HepG2 (cell line): Measurements from ENCODE around the gene CGB3. TPM values are rescaled to one million over a fixed set of nuclear protein-coding genes. Genes with fewer than 3 reads are reported as not detected.
"Not testable (repeated sequence)": the region's sequence is repeated elsewhere in the genome, so short reads cannot be mapped to it uniquely, and the experiment has no call there.

ENCODE experiments used
- ATAC-seq: fragments of 200-7000 bp; cut with Tn5 transposase; 3 replicates; pipeline ENCODE4 v1.9.1; 2020; ENCODE audit warnings: mild to moderate bottlenecking, moderate library complexity
- BruUV-seq: library from RNA; stranded (reverse); fragments of 400-500 nt; replicated peaks from 2 replicates; lab custom pipeline; 2021; lab: Mats Ljungman, UMichigan
- CTCF ChIA-PET: fragments of 300-600 bp; formaldehyde crosslinking; extraction: SDS; loops from one replicate; lab custom pipeline; 2021; ENCODE audit warnings: low total read pairs, inconsistent platforms, low intra/inter-chr PET ratio; lab: Yijun Ruan, JAX
- POLR2A ChIA-PET: fragments of 350-600 bp; sonication (Branson Sonifier 250); formaldehyde crosslinking; loops from one replicate; lab custom pipeline; 2020; ENCODE audit warnings: antibody characterized with exemption, inconsistent platforms; lab: Yijun Ruan, JAX
- DNase-seq: peaks from one replicate; pipeline ENCODE4 v3.0.0-alpha.2; 2015; ENCODE audit warnings: low spot score
- FAIRE-seq: peaks from 3 replicates; lab custom pipeline; 2011; peaks lifted over from hg19 to GRCh38; lab: Jason Lieb, UNC
- H2AFZ ChIP-seq: one replicate; pipeline ENCODE4 v1.6.1; 2011; ENCODE audit warnings: low read length, inconsistent platforms
- H3K27ac ChIP-seq: fragments of 300-600 bp; 3 replicates; pipeline ENCODE4 v1.8.0; 2011; ENCODE audit warnings: mixed run types, mild to moderate bottlenecking, mixed read lengths, low read length, inconsistent platforms; ENCODE audit not compliant: insufficient read depth; ENCODE audit errors: extremely low read length
- H3K27me3 ChIP-seq, 2 experiments: fragments of 200-600 bp in 1 of 2; 2 replicates in 1 of 2; 3 replicates in 1 of 2; pipeline versions ENCODE4 v1.6.0 to v1.8.0; 2011; ENCODE audit warnings: low read length in 2 of 2, mild to moderate bottlenecking in 2 of 2, moderate library complexity in 2 of 2, inconsistent platforms in 1 of 2; ENCODE audit not compliant: insufficient read depth in 2 of 2, control insufficient read depth in 1 of 2
- H3K36me3 ChIP-seq, 2 experiments: fragments of 200-600 bp in 1 of 2; replicated peaks in 1 of 2; 2 replicates in 1 of 2; 3 replicates in 1 of 2; pipeline versions ENCODE4 v1.5.1 to v1.8.0; 2011; ENCODE audit warnings: low read length in 2 of 2, inconsistent platforms in 1 of 2; ENCODE audit not compliant: insufficient read depth in 2 of 2, control insufficient read depth in 1 of 2
- H3K4me1 ChIP-seq: 2 replicates; pipeline ENCODE4 v1.5.1; 2012; ENCODE audit warnings: low read length, inconsistent platforms; ENCODE audit not compliant: insufficient read depth
- H3K4me2 ChIP-seq: 2 replicates; pipeline ENCODE4 v1.6.0; 2011; ENCODE audit warnings: low read depth, low read length, inconsistent platforms
- H3K4me3 ChIP-seq, 3 experiments: fragments of 200-600 bp in 1 of 3; sonication (generic), shearing (Covaris generic) in 1 of 3; replicated peaks in 1 of 3; 2 replicates each; pipeline ENCODE4 v1.5.1; 2011 to 2016; ENCODE audit warnings: low read length in 3 of 3, inconsistent platforms in 2 of 3, low read depth in 2 of 3, mild to moderate bottlenecking in 2 of 3, control low read depth in 1 of 3, mixed read lengths in 1 of 3; ENCODE audit not compliant: insufficient read depth in 1 of 3
- H3K79me2 ChIP-seq: one replicate; pipeline ENCODE4 v1.6.1; 2011; ENCODE audit warnings: low read length, inconsistent platforms; ENCODE audit not compliant: insufficient read depth
- H3K9ac ChIP-seq: 2 replicates; pipeline ENCODE4 v1.6.0; 2011; ENCODE audit warnings: mild to moderate bottlenecking, low read depth, low read length, inconsistent platforms; ENCODE audit not compliant: insufficient read depth
- H3K9me3 ChIP-seq: 2 replicates; pipeline ENCODE4 v1.5.1; 2012; ENCODE audit warnings: mild to moderate bottlenecking, low read length
- H4K20me1 ChIP-seq: 2 replicates; pipeline ENCODE4 v1.6.0; 2011; ENCODE audit warnings: inconsistent platforms, mild to moderate bottlenecking, low read length, moderate library complexity; ENCODE audit not compliant: insufficient read depth
- GFI1 ChIP-seq: sonication (generic); formaldehyde crosslinking; IDR thresholded peaks from 2 replicates; pipeline ENCODE4 v1.5.0; 2020; ENCODE audit warnings: missing genetic modification reagents, mild to moderate bottlenecking, borderline replicate concordance
- ZNF646 ChIP-seq: sonication (generic); formaldehyde crosslinking; IDR thresholded peaks from 2 replicates; pipeline ENCODE4 v1.9.0; 2021; ENCODE audit warnings: mild to moderate bottlenecking, missing genetic modification reagents
- WGBS: methylation state at CpG from one replicate; pipeline ENCODE4 v1.1.6; 2017; ENCODE audit warnings: low lambda C conversion rate; 5-methylcytosine and 5-hydroxymethylcytosine counted together
- in situ Hi-C: cut with HindIII; loops from 2 replicates; pipeline ENCODE4 v1.10.0; 2017; ENCODE audit warnings: low pct_unique_long_range_greater_than_20kb; ENCODE audit not compliant: extremely low pct_ligation_motif_present
- intact Hi-C: fragments of 100-400 bp; cut with micrococcal nuclease; formaldehyde crosslinking; loops from one replicate; pipeline ENCODE4 v1.10.0; 2022; ENCODE audit not compliant: unreplicated experiment
- polyA plus RNA-seq, 8 experiments: library from polyadenylated mRNA; depleted of rRNA in 3 of 8; stranded (reverse) in 7 of 8; unstranded in 1 of 8; fragments of >200 nt; fragmentation: Illumina TruSeq in 4 of 8; extraction: Trizol in 4 of 8; gene quantifications; 2 replicates each; pipeline versions ENCODE4 v1.2.1 to v1.2.3, GENCODE V29; 2011 to 2016; ENCODE audit warnings: low read depth in 4 of 8, missing spikeins in 1 of 8, mixed read lengths in 1 of 8; ENCODE audit not compliant: insufficient read depth in 1 of 8
- total RNA-seq, 5 experiments: library from RNA; depleted of rRNA; stranded (reverse); fragments of >200 nt; fragmentation: Illumina TruSeq; extraction: Trizol; gene quantifications; 2 replicates each; pipeline ENCODE4 v1.2.3, GENCODE V29; 2016; ENCODE audit warnings: low read depth in 1 of 5

The CGB3 gene
- total and polyA plus RNA-seq, 2 of the 13 experiments (the other 11 are each of a cell fraction or from before 2014, with no cell fraction given): not detected

- CTCF ChIA-PET: no interaction called here
- DNase-seq: peak; percentile 17
- peak within 1 kb of the TSS; percentile 72 for H2AFZ ChIP-seq
- intact Hi-C loops: no loop called here
- H3K9ac ChIP-seq: no peak within 1 kb of the TSS
- no peaks in the 10 kb centered on the region for H3K9me3 ChIP-seq
- no TSS peak for BruUV-seq
- H3K27me3 ChIP-seq: peaks cover 11 to 48% of the 10 kb centered on the region in 2 experiments; a peak in 4 of 5 replicates
- peaks cover 17% of the 10 kb centered on the region for H3K4me1 ChIP-seq
- H3K4me2 ChIP-seq: peak within 1 kb of the TSS; percentile 93
- H3K36me3 ChIP-seq: no peaks in the 10 kb centered on the region
- no peak for FAIRE-seq
- ATAC-seq: peak; percentile 30; the same call in 2 of the 3 replicates
- in situ Hi-C loops: no loop called here
- H3K27ac ChIP-seq: no peak within 1 kb of the TSS
- POLR2A ChIA-PET: no interaction called here
- no peak for TF ChIP-seq ZNF646 (CRISPR knock-in tag)
- TF ChIP-seq GFI1 (CRISPR knock-in tag): peak; percentile 44; the same call in 1 of the 2 replicates
- TF ChIP-seq, all 625 proteins: peak for 1
- H4K20me1 ChIP-seq: no peaks in the 10 kb centered on the region
- H3K79me2 ChIP-seq: no peaks in the 10 kb centered on the region
- 5% methylated on average over 32 of the region's 38 CpGs for WGBS
- H3K4me3 ChIP-seq: peak within 1 kb of the TSS; percentile 54 to 71 (median 63); a peak in 5 of 6 replicates
Measured at GRCh38 chr19:49057636-49058234, 33.6 kb upstream of the CGB3 start, which contains the start of gene CGB7. TSS of gene CGB7 (minus strand) at chr19:49057749. CDS start at chr19:49055375, 2,374 bp downstream.

- H4K20me1 ChIP-seq, H3K9ac ChIP-seq, H3K9me3 ChIP-seq, CTCF ChIA-PET, H3K27ac ChIP-seq, intact Hi-C loops, H3K79me2 ChIP-seq, FAIRE-seq, H3K36me3 ChIP-seq, in situ Hi-C loops, BruUV-seq, DNase-seq: not testable (repeated sequence)
- H3K4me2 ChIP-seq: peak overlapping the region; percentile 93
- H3K4me3 ChIP-seq: peak overlapping the region; percentile 54 to 71 (median 63); a peak in 5 of 6 replicates
- H2AFZ ChIP-seq: peak overlapping the region; percentile 72
- POLR2A ChIA-PET: interaction anchor here (1.1 kb wide), 1 partner anchor 8 kb away, joined by 3 read pairs; the partner anchor contains the start of gene NTF4
- 18% methylated on average over 6 of the region's 34 CpGs for WGBS
- peaks cover 17% of the 10 kb centered on the region for H3K4me1 ChIP-seq
- H3K27me3 ChIP-seq: peaks cover 11 to 48% of the 10 kb centered on the region in 2 experiments; a peak in 4 of 5 replicates
- peak; percentile 44 for ATAC-seq
Measured at GRCh38 chr19:49056902-49057596, 32.9 kb upstream of the CGB3 start.
